Stimulated activated CD4-positive, alpha-beta T cell treated with anti-CD3 and anti-CD28 coated beads, TNF-alpha, amount 100 ng/mL, for 24 hours (primary cell): Measurements from ENCODE around the gene TMEM186.
A peak's percentile ranks its signal among the peaks of the same experiment; 100 is the strongest.
"Not testable (repeated sequence)": the region's sequence is repeated elsewhere in the genome, so short reads cannot be mapped to it uniquely, and the experiment has no call there.

Experiments used
- DNase-seq, 3 experiments: peaks; one replicate each; pipeline ENCODE4 v3.0.0-alpha.2; 2020; ENCODE audit warnings: low read depth in 3 of 3

TMEM186 gene

GRCh38 chr16:8812162-8812843 is 14.9 kb upstream of the TMEM186 start:
- DNase-seq = no peak

GRCh38 chr16:8808613-8809353 is 11.3 kb upstream of the TMEM186 start:
- no peak for DNase-seq

- no peak for DNase-seq
These were observed 10.6 kb upstream of the TMEM186 start for GRCh38 chr16:8808009-8808408.

GRCh38 chr16:8807189-8807588 is 9.8 kb upstream of the TMEM186 start:
- no peak for DNase-seq

- no peak for DNase-seq
These were observed 9.0 kb upstream of the TMEM186 start for GRCh38 chr16:8806272-8806983.

- no peak for DNase-seq
These were observed 6.9 kb upstream of the TMEM186 start for GRCh38 chr16:8804313-8804712.

- not testable (repeated sequence) for DNase-seq
These were observed 6.3 kb upstream of the TMEM186 start for GRCh38 chr16:8803733-8804132.

- DNase-seq = no peak
These were observed 4.3 kb upstream of the TMEM186 start for GRCh38 chr16:8801701-8802100.

- no peak for DNase-seq
These were observed 1.2 kb upstream of the TMEM186 start for GRCh38 chr16:8798535-8799157.

GRCh38 chr16:8798174-8798527 is 712 bp upstream of the TMEM186 start:
- no peak for DNase-seq

GRCh38 chr16:8796469-8797363 is 723 bp downstream of the TMEM186 start:
- peak in 1 of 3 experiments; percentile 7 for DNase-seq

- DNase-seq = no peak
These were observed 1.6 kb downstream of the TMEM186 start for GRCh38 chr16:8795818-8796217.

- no peak for DNase-seq
These were observed 2.3 kb downstream of the TMEM186 start for GRCh38 chr16:8795091-8795490.

- no peak for DNase-seq
These were observed 8.8 kb downstream of the TMEM186 start for GRCh38 chr16:8788578-8789172.

- not testable (repeated sequence) for DNase-seq
These were observed 11.1 kb downstream of the TMEM186 start for GRCh38 chr16:8786316-8786715.

GRCh38 chr16:8785408-8785807 is 12.0 kb downstream of the TMEM186 start:
- DNase-seq = no peak

- DNase-seq = no peak
These were observed 14.8 kb downstream of the TMEM186 start for GRCh38 chr16:8782673-8783072.

GRCh38 chr16:8781797-8782196 is 15.6 kb downstream of the TMEM186 start:
- DNase-seq = no peak

- no peak for DNase-seq
These were observed 20.2 kb downstream of the TMEM186 start for GRCh38 chr16:8777217-8777616.

- no peak for DNase-seq
These were observed 21.3 kb downstream of the TMEM186 start for GRCh38 chr16:8776129-8776584.

GRCh38 chr16:8775359-8775758 is 22.1 kb downstream of the TMEM186 start:
- no peak for DNase-seq
